ENCODE results near the gene UFSP2.

GRCh38 chr4:185467991-185468390, 42.2 kb upstream of the UFSP2 start:
- TF ChIP-seq CTCF (IDR thresholded peaks at IDR 0.05) (no peak), POLR2A (IDR thresholded peaks at IDR 0.05; ENCODE audit: low read depth) (no peak), EP300 (IDR thresholded peaks at IDR 0.05) (no peak)
